Measurements from ENCODE around the gene CORO2B. TPM values are rescaled to one million over a fixed set of nuclear protein-coding genes. Genes with fewer than 3 reads are reported as not detected.

CORO2B gene
- total and polyA plus RNA-seq, 2 of the 4 experiments (the other 2 are of a cell fraction), result 9.3 to 39.3 TPM

- Histone ChIP-seq H2BK15ac (ENCODE audit: low read depth, low read length) (no peak overlapping the region), H2AK9ac (replicated peaks; ENCODE audit: low read depth, low read length, poor library complexity) (no peak overlapping the region), H3K9me1 (ENCODE audit: insufficient read depth, low read length) (no peaks in the 10 kb centered on the region), H3K79me1 (ENCODE audit: low read depth in 1 of 2, low read length in 2 of 2) (no peaks in the 10 kb centered on the region), H3K4me1 (ENCODE audit: control insufficient read depth, insufficient read depth, low read length) (peaks cover 3% of the 10 kb centered on the region; the same call in 1 of the 2 replicates), H3K14ac (replicated peaks; ENCODE audit: low read depth, low read length) (no peak overlapping the region; the same call in 1 of the 2 replicates), H4K20me1 (ENCODE audit: insufficient read depth, low read length) (no peaks in the 10 kb centered on the region), H3K56ac (ENCODE audit: extremely low read depth, insufficient read depth, low read length) (no peak overlapping the region), H4K8ac (ENCODE audit: low read depth in 2 of 2, low read length in 2 of 2) (no peak overlapping the region), H3K36me3 (ENCODE audit: control insufficient read depth, insufficient read depth, low read length) (no peaks in the 10 kb centered on the region), H2BK120ac (ENCODE audit: low read depth, low read length) (no peak overlapping the region), H3K4ac (ENCODE audit: low read depth, low read length) (no peak overlapping the region), H4K5ac (ENCODE audit: low read depth, low read length) (no peak overlapping the region), H3K4me3 (ENCODE audit: insufficient read depth, low read depth, low read length) (no peak overlapping the region), H2BK20ac (ENCODE audit: low read depth, low read length) (no peak overlapping the region), H2AK5ac (ENCODE audit: low read depth, low read length) (no peak overlapping the region), H3K4me2 (ENCODE audit: low read depth, low read length) (no peak overlapping the region), H4K91ac (ENCODE audit: insufficient read depth, low read depth, low read length) (no peak overlapping the region), H3K27me3 (ENCODE audit: control insufficient read depth, insufficient read depth, low read length) (peaks cover 29% of the 10 kb centered on the region), H3K27ac (ENCODE audit: insufficient read depth, low read length) (no peak overlapping the region), H3K9ac (ENCODE audit: low read depth, low read length) (no peak overlapping the region), H2AFZ (replicated peaks; ENCODE audit: low read length, poor library complexity) (no peak overlapping the region), H3K23ac (ENCODE audit: low read depth, low read length) (no peak overlapping the region), H3K18ac (ENCODE audit: low read depth, low read length) (no peak overlapping the region), H3K9me3 (ENCODE audit: control insufficient read depth, insufficient read depth, low read length) (no peaks in the 10 kb centered on the region), H2BK5ac (ENCODE audit: low read depth, low read length, poor library complexity, severe bottlenecking) (no peak overlapping the region)
- ATAC-seq (ENCODE audit: low read depth), result no peak
- no peak for TF ChIP-seq BHLHE40 (IDR thresholded peaks at IDR 0.05; ENCODE audit: low read depth, low read length)
- TF ChIP-seq FOS (IDR thresholded peaks at IDR 0.05; ENCODE audit: low read depth, low read length), result no peak
- no peak for TF ChIP-seq USF2 (IDR thresholded peaks at IDR 0.05; ENCODE audit: low read depth, low read length)
- TF ChIP-seq RFX5 (IDR thresholded peaks at IDR 0.05; ENCODE audit: low read depth, low read length), result no peak
- TF ChIP-seq ELK1 (IDR thresholded peaks at IDR 0.05; ENCODE audit: borderline replicate concordance, low read depth, low read length), result no peak
- no peak for TF ChIP-seq POLR2A (IDR thresholded peaks at IDR 0.05; ENCODE audit: low read depth, low read length)
- TF ChIP-seq MAFK (IDR thresholded peaks at IDR 0.05; ENCODE audit: low read depth, low read length), result no peak
- no peak for TF ChIP-seq NFE2L2 (IDR thresholded peaks at IDR 0.05; ENCODE audit: low read depth, low read length)
- no peak for TF ChIP-seq CHD1 (IDR thresholded peaks at IDR 0.05; ENCODE audit: low read depth, low read length)
- TF ChIP-seq SMC3 (IDR thresholded peaks at IDR 0.05; ENCODE audit: low read depth, low read length), result no peak
- TF ChIP-seq CEBPB (IDR thresholded peaks at IDR 0.05; ENCODE audit: low read depth, low read length), result no peak
- no peak for TF ChIP-seq CTCF (conservative IDR thresholded peaks at IDR 0.05; ENCODE audit: low read depth, low read length)
- dilution Hi-C loops (cut with HindIII; ENCODE audit: low sequenced_read_pairs, unreplicated experiment) (no loop called here), intact Hi-C loops (cut with micrococcal nuclease) (loop anchor here (5.0 kb wide), 2 partner anchors 87 to 493 kb away; partner anchors contain the start of gene ANP32A), in situ Hi-C loops (cut with MboI; ENCODE audit: low sequenced_read_pairs) (loop anchor here (5.0 to 10.0 kb wide), 2 partner anchors 60 to 142 kb away; no protein-coding TSS in a partner anchor)
- no TSS peak for BruUV-seq (replicated peaks)
- DNase-seq, result no peak
- ChIA-PET POLR2A (ENCODE audit: unreplicated experiment) (no interaction called here), CTCF (interaction anchor here (1.0 kb wide), 1 partner anchor 140 kb away, joined by 3 read pairs; no protein-coding TSS in a partner anchor)
Observed at GRCh38 chr15:68734881-68735280, 156.1 kb downstream of the CORO2B start.
